Mononuclear cell (primary cell): Measurements from ENCODE around the gene CRABP2. TPM values are rescaled to one million over a fixed set of nuclear protein-coding genes. Genes with fewer than 3 reads are reported as not detected.

Experiments used
- H3K27me3 ChIP-seq: 2 replicates; pipeline ENCODE4 v1.6.0; 2011; ENCODE audit warnings: low read length, control low read depth; ENCODE audit not compliant: insufficient read depth
- H3K4me1 ChIP-seq: 2 replicates; pipeline ENCODE4 v1.5.1; 2011; ENCODE audit warnings: mild to moderate bottlenecking, low read length, control low read depth; ENCODE audit not compliant: insufficient read depth
- H3K4me3 ChIP-seq: 2 replicates; pipeline ENCODE4 v1.5.1; 2011; ENCODE audit warnings: mild to moderate bottlenecking, low read length, moderate library complexity
- H3K9me3 ChIP-seq: 2 replicates; pipeline ENCODE4 v1.5.1; 2011; ENCODE audit warnings: low read depth, mild to moderate bottlenecking, control low read depth, low read length
- total RNA-seq: library from RNA; depleted of rRNA; stranded (reverse); fragments of >200 nt; gene quantifications from one replicate; pipeline ENCODE4 v1.2.3, GENCODE V29; 2012

Gene CRABP2
- total RNA-seq, 1 donor, result 0.42 TPM

- H3K4me3 ChIP-seq, result no peak overlapping the region
- no peaks in the 10 kb centered on the region for H3K9me3 ChIP-seq
- H3K27me3 ChIP-seq, result peaks cover 59% of the 10 kb centered on the region
- H3K4me1 ChIP-seq, result peaks cover 16% of the 10 kb centered on the region
Observed at GRCh38 chr1:156676114-156676819, 29.1 kb downstream of the CRABP2 start.

- Histone ChIP-seq H3K4me1 (peaks cover 16% of the 10 kb centered on the region), H3K4me3 (no peak overlapping the region), H3K9me3 (no peaks in the 10 kb centered on the region), H3K27me3 (peaks cover 56% of the 10 kb centered on the region)
Observed at GRCh38 chr1:156675210-156676113, 29.9 kb downstream of the CRABP2 start.

- Histone ChIP-seq H3K27me3 (peaks cover 37% of the 10 kb centered on the region), H3K9me3 (no peaks in the 10 kb centered on the region), H3K4me3 (no peak overlapping the region), H3K4me1 (peaks cover 16% of the 10 kb centered on the region)
Observed at GRCh38 chr1:156673387-156674121, 31.8 kb downstream of the CRABP2 start.

- H3K27me3 ChIP-seq, result peaks cover 20% of the 10 kb centered on the region
- H3K4me3 ChIP-seq, result no peak overlapping the region
- no peaks in the 10 kb centered on the region for H3K9me3 ChIP-seq
- H3K4me1 ChIP-seq, result peaks cover under 1% of the 10 kb centered on the region
Observed at GRCh38 chr1:156671804-156672203, 33.6 kb downstream of the CRABP2 start.

GRCh38 chr1:156670791-156671190 is 34.6 kb downstream of the CRABP2 start:
- no peaks in the 10 kb centered on the region for H3K9me3 ChIP-seq
- H3K27me3 ChIP-seq, result peaks cover 13% of the 10 kb centered on the region
- H3K4me1 ChIP-seq, result no peaks in the 10 kb centered on the region
- H3K4me3 ChIP-seq, result no peak overlapping the region

- peaks cover 2% of the 10 kb centered on the region for H3K4me1 ChIP-seq
- H3K9me3 ChIP-seq, result no peaks in the 10 kb centered on the region
- H3K27me3 ChIP-seq, result peaks cover 8% of the 10 kb centered on the region
- no peak overlapping the region for H3K4me3 ChIP-seq
Observed at GRCh38 chr1:156670359-156670758, 35.0 kb downstream of the CRABP2 start.

- peaks cover 7% of the 10 kb centered on the region for H3K4me1 ChIP-seq
- peaks cover 5% of the 10 kb centered on the region for H3K27me3 ChIP-seq
- H3K4me3 ChIP-seq, result no peak overlapping the region
- no peaks in the 10 kb centered on the region for H3K9me3 ChIP-seq
Observed at GRCh38 chr1:156669794-156670193, 35.6 kb downstream of the CRABP2 start.

GRCh38 chr1:156668801-156669637 is 36.4 kb downstream of the CRABP2 start:
- Histone ChIP-seq H3K4me3 (no peak overlapping the region), H3K27me3 (peaks cover 3% of the 10 kb centered on the region), H3K9me3 (no peaks in the 10 kb centered on the region)

GRCh38 chr1:156667968-156668709 is 37.2 kb downstream of the CRABP2 start:
- H3K27me3 ChIP-seq, result peaks cover 3% of the 10 kb centered on the region
- no peak overlapping the region for H3K4me3 ChIP-seq
- H3K4me1 ChIP-seq, result peaks cover 21% of the 10 kb centered on the region
- H3K9me3 ChIP-seq, result no peaks in the 10 kb centered on the region

More at GRCh38 chr1:156668801-156669637, 36.4 kb downstream of the CRABP2 start:
- H3K4me1 ChIP-seq, result peaks cover 15% of the 10 kb centered on the region

- peaks cover 3% of the 10 kb centered on the region for H3K27me3 ChIP-seq
- no peaks in the 10 kb centered on the region for H3K9me3 ChIP-seq
- H3K4me3 ChIP-seq, result no peak overlapping the region
- peaks cover 26% of the 10 kb centered on the region for H3K4me1 ChIP-seq
Observed at GRCh38 chr1:156667610-156667967, 37.8 kb downstream of the CRABP2 start.

GRCh38 chr1:156666862-156667609 is 38.3 kb downstream of the CRABP2 start:
- Histone ChIP-seq H3K9me3 (no peaks in the 10 kb centered on the region), H3K27me3 (no peaks in the 10 kb centered on the region), H3K4me1 (peaks cover 32% of the 10 kb centered on the region), H3K4me3 (no peak overlapping the region)

GRCh38 chr1:156665539-156665938 is 39.8 kb downstream of the CRABP2 start:
- no peaks in the 10 kb centered on the region for H3K9me3 ChIP-seq
- no peaks in the 10 kb centered on the region for H3K27me3 ChIP-seq
- peaks cover 47% of the 10 kb centered on the region for H3K4me1 ChIP-seq
- no peak overlapping the region for H3K4me3 ChIP-seq

GRCh38 chr1:156664767-156665411 is 40.5 kb downstream of the CRABP2 start:
- Histone ChIP-seq H3K27me3 (no peaks in the 10 kb centered on the region), H3K4me1 (peaks cover 53% of the 10 kb centered on the region), H3K9me3 (no peaks in the 10 kb centered on the region), H3K4me3 (no peak overlapping the region)
